ENCODE measurements around the gene DNM2. TPM values are rescaled to one million over a fixed set of nuclear protein-coding genes. Genes with fewer than 3 reads are reported as not detected.

The DNM2 gene
- total RNA-seq, 1 donor from 2014 or later: 113 TPM

GRCh38 chr19:10677751-10678150 is 40.1 kb upstream of the DNM2 start:
- H3K4me3 ChIP-seq: no peak overlapping the region
- no peaks in the 10 kb centered on the region for H3K27me3 ChIP-seq
- no peak overlapping the region for H3K27ac ChIP-seq
- TF ChIP-seq, protein P1, sequence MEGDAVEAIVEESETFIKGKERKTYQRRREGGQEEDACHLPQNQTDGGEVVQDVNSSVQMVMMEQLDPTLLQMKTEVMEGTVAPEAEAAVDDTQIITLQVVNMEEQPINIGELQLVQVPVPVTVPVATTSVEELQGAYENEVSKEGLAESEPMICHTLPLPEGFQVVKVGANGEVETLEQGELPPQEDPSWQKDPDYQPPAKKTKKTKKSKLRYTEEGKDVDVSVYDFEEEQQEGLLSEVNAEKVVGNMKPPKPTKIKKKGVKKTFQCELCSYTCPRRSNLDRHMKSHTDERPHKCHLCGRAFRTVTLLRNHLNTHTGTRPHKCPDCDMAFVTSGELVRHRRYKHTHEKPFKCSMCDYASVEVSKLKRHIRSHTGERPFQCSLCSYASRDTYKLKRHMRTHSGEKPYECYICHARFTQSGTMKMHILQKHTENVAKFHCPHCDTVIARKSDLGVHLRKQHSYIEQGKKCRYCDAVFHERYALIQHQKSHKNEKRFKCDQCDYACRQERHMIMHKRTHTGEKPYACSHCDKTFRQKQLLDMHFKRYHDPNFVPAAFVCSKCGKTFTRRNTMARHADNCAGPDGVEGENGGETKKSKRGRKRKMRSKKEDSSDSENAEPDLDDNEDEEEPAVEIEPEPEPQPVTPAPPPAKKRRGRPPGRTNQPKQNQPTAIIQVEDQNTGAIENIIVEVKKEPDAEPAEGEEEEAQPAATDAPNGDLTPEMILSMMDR (IDR thresholded peaks at IDR 0.05): no peak
- no peaks in the 10 kb centered on the region for H3K9me3 ChIP-seq
- peaks cover 77 to 80% of the 10 kb centered on the region in 2 donors for H3K36me3 ChIP-seq
- no peak for DNase-seq (ENCODE audit: low spot score in 2 of 2)
- intact Hi-C loops (cut with DNase I): no loop called here
- H3K4me1 ChIP-seq: no peaks in the 10 kb centered on the region

- no peaks in the 10 kb centered on the region for H3K9me3 ChIP-seq
- H3K4me3 ChIP-seq: no peak overlapping the region
- TF ChIP-seq, protein P1 (IDR thresholded peaks at IDR 0.05): no peak
- H3K27me3 ChIP-seq: no peaks in the 10 kb centered on the region
- no peak overlapping the region for H3K27ac ChIP-seq
- DNase-seq (ENCODE audit: low spot score in 2 of 2): no peak
- H3K4me1 ChIP-seq: no peaks in the 10 kb centered on the region
- H3K36me3 ChIP-seq: peaks cover 77 to 80% of the 10 kb centered on the region in 2 donors
- intact Hi-C loops (cut with DNase I): no loop called here
Measured at GRCh38 chr19:10678813-10679212, 39.1 kb upstream of the DNM2 start.

DNA sequence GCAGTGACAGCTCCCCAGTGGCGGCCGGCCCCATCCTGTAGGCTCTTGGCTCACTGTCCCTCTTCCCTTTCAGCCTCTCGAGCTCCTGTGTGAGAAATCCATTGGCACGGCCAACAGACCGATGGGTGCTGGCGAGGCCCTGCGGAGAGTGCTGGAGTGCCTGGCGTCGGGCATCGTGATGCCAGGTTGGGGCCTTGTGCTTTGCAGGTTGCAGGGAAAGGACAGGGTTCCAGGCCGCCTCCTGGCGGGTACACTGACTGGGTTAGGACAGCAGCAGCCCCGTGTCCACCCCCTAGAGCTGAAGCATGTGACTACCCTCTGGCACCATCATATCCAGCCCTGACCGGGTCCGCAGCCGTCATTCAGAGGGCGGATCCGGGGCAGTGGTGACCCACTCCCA is 38.1 kb upstream of the DNM2 start:
- no peaks in the 10 kb centered on the region for H3K4me1 ChIP-seq
- TF ChIP-seq, protein P1 (IDR thresholded peaks at IDR 0.05): no peak
- DNase-seq (ENCODE audit: low spot score in 2 of 2): no peak
- no peaks in the 10 kb centered on the region for H3K9me3 ChIP-seq
- peaks cover 83 to 88% of the 10 kb centered on the region in 2 donors for H3K36me3 ChIP-seq
- H3K27me3 ChIP-seq: no peaks in the 10 kb centered on the region
- H3K27ac ChIP-seq: no peak overlapping the region
- intact Hi-C loops (cut with DNase I): no loop called here
- H3K4me3 ChIP-seq: no peak overlapping the region

DNA sequence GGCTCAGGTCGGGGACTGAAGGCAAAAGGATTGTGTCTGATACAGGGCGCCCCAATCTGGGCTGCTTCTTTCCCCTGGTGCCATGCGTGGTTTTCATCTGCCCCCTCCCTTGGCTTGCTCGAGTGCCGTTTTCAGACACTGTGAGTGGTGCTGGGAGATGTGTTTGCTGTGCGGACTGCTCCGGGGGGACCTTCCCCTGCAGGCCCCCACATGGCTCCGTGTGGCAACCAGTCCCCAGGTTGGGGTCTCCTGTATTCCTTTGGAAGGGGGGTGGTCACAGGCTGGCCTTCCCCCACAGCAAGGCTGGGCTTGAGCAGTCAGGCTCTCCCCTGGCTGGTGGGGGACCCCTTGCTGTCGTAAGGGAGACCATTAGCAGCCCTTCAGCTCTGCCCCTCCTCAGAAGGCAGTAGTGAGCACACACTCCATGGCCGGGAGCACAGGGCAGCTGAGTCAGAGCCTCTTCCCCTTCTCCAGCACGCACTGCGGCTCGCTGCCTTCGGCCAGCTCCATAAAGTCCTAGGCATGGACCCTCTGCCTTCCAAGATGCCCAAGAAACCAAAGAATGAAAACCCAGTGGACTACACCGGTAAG is 37.2 kb upstream of the DNM2 start:
- Histone ChIP-seq H3K4me3 (no peak overlapping the region), H3K27me3 (no peaks in the 10 kb centered on the region), H3K27ac (no peak overlapping the region), H3K4me1 (no peaks in the 10 kb centered on the region), H3K36me3 (peaks cover 87 to 93% of the 10 kb centered on the region in 2 donors), H3K9me3 (no peaks in the 10 kb centered on the region)
- TF ChIP-seq, protein P1 (IDR thresholded peaks at IDR 0.05): no peak
- DNase-seq (ENCODE audit: low spot score in 2 of 2): no peak
- intact Hi-C loops (cut with DNase I): no loop called here

DNA sequence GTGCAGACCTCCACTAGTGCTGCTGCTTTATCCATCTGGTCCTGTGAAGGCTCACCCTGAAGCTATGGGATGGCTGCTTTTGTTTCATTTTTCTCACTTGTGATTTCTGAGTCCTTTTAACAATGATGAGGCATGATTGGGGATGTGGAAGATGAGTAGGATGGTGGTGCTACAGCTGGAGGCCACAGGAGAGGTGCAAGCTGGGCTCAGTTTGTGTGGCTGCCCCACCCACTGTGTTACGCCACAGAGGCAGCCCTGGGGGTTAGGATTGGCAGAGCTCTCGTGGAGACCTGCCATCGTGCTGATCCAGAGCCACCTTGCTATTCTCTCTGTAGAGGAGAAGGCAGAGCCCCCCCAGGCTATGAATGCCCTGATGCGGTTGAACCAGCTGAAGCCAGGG is 36.2 kb upstream of the DNM2 start:
- Histone ChIP-seq H3K9me3 (no peaks in the 10 kb centered on the region), H3K36me3 (peaks cover 96 to 99% of the 10 kb centered on the region in 2 donors), H3K27me3 (no peaks in the 10 kb centered on the region), H3K27ac (no peak overlapping the region), H3K4me3 (no peak overlapping the region), H3K4me1 (no peaks in the 10 kb centered on the region)
- TF ChIP-seq, protein P1 (IDR thresholded peaks at IDR 0.05): no peak
- DNase-seq (ENCODE audit: low spot score in 2 of 2): no peak
- intact Hi-C loops (cut with DNase I): no loop called here
